Activated naive CD8-positive, alpha-beta T cell treated with anti-CD3 and anti-CD28 coated beads, Interleukin-2, amount 50 U/mL, for 24 hours (primary cell): ENCODE results near the gene NUDT17.

ENCODE experiments used
- ATAC-seq: fragments of 150-1000 bp; cut with Tn5 transposase; one replicate; pipeline ENCODE4 v1.10.0; 2021
- DNase-seq: peaks from one replicate; pipeline ENCODE4 v3.0.0; 2021
- H3K27ac Mint-ChIP-seq: one replicate; pipeline ENCODE4 v1.8.0; 2021; ENCODE audit warnings: mild to moderate bottlenecking, mixed read lengths
- H3K27me3 Mint-ChIP-seq: one replicate; pipeline ENCODE4 v1.8.0; 2021; ENCODE audit warnings: mixed read lengths
- H3K36me3 Mint-ChIP-seq: one replicate; pipeline ENCODE4 v1.8.0; 2021; ENCODE audit warnings: low read depth, mixed read lengths
- H3K4me1 Mint-ChIP-seq: one replicate; pipeline ENCODE4 v1.8.0; 2021; ENCODE audit warnings: mixed read lengths
- H3K4me3 Mint-ChIP-seq: one replicate; pipeline ENCODE4 v1.8.0; 2021; ENCODE audit warnings: mild to moderate bottlenecking, moderate library complexity, mixed read lengths
- H3K9me3 Mint-ChIP-seq: one replicate; pipeline ENCODE4 v1.8.0; 2021; ENCODE audit warnings: mixed read lengths

The NUDT17 gene

DNA sequence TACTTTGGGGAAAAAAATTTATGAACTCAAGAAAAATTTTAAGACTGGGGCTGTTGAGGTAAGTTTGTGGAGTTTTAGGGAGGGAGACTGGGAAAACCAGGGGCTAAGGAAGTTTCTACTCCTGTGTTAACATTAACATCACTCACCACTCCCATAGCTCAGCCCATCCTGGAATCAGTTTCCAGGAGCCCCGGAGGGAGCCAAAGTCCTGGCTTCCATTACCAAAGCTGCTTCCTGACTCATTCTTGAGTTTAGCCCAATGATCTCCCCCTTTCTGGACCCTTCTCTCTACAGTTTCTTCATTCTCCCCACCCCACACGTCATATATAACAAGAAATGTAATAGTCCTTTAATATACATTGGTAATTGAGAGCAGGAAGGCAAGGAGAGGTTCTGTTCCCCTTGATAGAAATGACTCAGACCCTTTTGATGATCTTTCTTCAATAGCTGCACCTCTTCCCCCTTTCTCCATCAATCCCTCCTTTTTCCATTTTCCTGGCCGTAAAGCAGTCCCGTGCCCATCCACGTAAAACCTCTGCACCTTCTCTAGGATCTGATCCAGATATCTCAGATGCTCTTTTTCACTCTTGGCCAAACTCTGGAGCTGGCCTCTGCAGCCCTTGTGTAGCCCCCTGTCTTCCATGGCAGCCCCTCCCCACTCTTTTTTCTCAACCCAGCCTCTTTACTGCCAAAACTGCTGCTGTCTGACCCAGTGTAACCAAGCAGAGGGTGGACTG is 18.0 kb downstream of the NUDT17 start:
- Mint-ChIP-seq H3K4me1 (peaks cover 5% of the 10 kb centered on the region), H3K4me3 (no peak overlapping the region), H3K27me3 (peaks cover 8% of the 10 kb centered on the region), H3K36me3 (no peaks in the 10 kb centered on the region), H3K9me3 (no peaks in the 10 kb centered on the region), H3K27ac (no peak overlapping the region)
- no peak for ATAC-seq
- no peak for DNase-seq

DNA sequence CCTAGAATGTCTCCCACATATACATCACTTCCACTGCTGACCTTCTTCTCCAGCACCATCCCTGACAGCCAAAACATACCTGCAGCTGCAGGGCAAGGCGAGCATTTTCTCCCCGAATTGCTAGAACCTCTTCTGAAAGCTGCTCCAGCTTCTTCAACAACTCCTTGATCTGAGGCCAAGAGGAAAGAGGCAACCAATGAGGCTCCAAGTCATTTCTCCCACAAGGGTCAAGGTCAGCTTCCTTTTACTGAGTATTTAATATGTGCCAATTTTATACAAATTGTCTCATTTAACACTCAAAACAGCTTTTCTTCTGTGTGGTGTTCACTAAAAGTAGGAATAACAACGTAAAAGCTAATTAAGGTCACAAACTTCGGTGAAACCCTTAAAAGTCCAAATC is 22.8 kb downstream of the NUDT17 start:
- Mint-ChIP-seq H3K9me3 (no peaks in the 10 kb centered on the region), H3K27ac (no peak overlapping the region), H3K36me3 (no peaks in the 10 kb centered on the region), H3K4me3 (no peak overlapping the region), H3K27me3 (peaks cover 12% of the 10 kb centered on the region), H3K4me1 (peaks cover 15% of the 10 kb centered on the region)
- DNase-seq, result no peak
- ATAC-seq, result no peak

DNA sequence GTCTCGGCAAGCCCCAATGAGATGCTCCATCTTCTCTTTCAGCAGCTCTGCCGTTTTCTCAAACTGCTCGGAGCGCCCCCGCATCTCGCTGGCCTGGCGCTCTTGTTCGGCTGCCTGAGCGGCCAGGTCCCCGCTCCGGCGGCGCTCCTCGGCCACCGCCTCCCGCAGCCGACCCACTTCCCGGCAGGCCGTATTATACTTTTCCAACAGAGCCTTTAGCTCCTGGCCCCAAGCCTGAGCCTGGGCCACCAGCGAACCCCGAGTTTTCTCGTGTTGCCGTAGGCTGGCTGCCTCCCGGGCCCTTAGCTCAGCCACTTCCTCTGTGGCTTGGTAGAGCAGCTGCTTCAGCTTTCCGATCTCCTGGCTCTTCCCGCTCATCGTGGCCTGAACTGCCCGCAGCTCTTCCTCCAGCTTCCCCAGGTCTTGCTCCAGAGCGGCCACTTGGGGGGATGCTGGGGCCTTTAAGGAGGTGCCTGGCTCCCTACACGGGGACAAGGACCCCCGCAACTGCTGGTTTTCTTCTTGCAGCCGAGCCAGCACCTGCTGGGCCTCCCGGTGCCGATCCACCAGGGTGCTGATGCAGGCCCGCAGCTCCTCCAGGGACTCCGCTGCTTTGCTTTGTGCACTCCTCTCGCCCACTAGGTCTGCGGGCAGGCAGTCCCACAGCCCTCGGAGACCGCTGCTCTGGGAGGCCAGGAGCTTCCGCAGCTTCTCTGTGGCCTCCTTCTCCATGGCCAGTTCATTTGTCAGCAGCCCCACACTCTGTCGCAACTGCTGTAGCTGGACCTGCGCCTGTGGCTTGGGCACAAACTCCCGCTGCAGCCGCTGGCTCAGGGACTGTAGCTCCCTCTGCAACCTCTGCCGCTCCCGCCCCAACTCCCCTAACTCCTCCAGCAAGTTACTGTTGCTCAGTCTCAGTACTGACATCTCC is 26.8 kb downstream of the NUDT17 start:
- H3K9me3 Mint-ChIP-seq, result no peaks in the 10 kb centered on the region
- DNase-seq, result peak; percentile 38
- peaks cover 17% of the 10 kb centered on the region for H3K27me3 Mint-ChIP-seq

DNA sequence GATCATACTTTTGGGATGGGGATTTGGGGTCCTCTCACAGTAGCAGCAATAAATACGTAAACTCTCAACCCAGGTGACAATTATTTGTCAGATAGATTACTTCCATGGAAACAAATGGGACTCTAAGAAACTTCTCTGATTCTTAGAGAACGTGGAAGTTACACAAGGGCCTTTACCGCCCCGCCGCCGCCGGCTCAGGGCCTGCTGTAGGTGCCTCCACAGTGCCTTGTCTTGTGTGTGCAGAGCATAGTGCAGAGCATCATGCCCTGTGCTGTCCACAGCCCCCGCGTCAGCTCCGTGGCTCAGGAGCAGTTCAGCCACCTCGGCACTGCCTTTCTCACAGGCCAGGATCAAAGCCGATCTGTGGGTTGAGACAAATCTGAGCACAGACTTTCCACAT is 29.2 kb downstream of the NUDT17 start:
- Mint-ChIP-seq H3K27ac (no peak overlapping the region), H3K4me3 (no peak overlapping the region), H3K9me3 (no peaks in the 10 kb centered on the region), H3K4me1 (peaks cover 18% of the 10 kb centered on the region), H3K27me3 (peaks cover 15% of the 10 kb centered on the region), H3K36me3 (no peaks in the 10 kb centered on the region)
- ATAC-seq, result no peak
- DNase-seq, result no peak

More for the DNA sequence above, 26.8 kb downstream of the NUDT17 start:
- Mint-ChIP-seq H3K36me3 (no peaks in the 10 kb centered on the region), H3K4me1 (peaks cover 15% of the 10 kb centered on the region), H3K4me3 (peak overlapping the region; percentile 76), H3K27ac (no peak overlapping the region)
- ATAC-seq, result peak; percentile 74

DNA sequence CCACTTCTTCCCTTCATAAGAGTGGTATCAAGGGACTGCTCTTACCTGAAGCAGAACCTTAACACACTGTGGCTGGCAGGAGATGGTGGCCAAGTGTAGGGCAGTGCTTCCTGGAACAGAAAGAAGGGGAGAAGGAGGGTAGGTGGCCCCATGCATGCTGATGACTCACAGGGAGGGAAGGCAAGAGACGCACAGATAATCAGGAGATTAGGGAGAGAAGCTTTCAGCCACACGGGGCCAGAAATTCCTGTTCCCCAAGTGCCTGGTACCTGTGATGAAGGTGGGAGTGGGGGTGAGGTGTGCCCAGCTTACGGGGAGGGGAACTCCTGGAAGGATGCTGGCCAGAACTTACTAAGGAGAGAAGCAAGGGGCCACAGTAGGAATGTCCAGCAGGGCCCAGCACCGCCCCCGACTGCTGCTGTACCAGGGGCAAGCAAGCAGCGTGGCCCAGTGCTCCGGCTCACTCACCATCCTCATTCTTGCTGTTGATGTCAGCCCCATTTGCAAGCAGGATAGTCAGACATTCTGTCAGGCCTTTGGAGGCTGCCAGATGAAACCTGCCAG is 32.6 kb downstream of the NUDT17 start:
- Mint-ChIP-seq H3K4me1 (peaks cover 3% of the 10 kb centered on the region), H3K27ac (no peak overlapping the region), H3K27me3 (peaks cover 15% of the 10 kb centered on the region), H3K36me3 (no peaks in the 10 kb centered on the region), H3K9me3 (no peaks in the 10 kb centered on the region), H3K4me3 (no peak overlapping the region)
- ATAC-seq (no peak), DNase-seq (no peak)

DNA sequence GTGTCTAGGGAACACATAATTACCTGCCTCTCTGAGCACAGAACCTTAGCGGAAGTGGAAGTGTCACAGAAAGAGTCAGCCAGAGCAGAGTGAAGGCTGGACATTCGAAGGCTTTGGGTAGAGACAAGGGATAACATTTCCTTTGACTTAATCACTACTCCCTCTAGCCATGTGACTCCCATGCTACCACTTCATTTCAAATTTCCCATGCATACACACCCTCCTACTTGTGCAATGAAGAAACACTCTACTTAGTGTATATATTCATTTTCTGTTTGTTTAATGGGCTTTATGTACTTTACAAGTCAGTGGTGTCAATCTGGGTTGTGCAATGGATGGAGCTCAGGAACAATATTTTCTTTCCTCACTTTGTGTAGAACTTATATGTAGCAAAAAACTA is 33.3 kb downstream of the NUDT17 start:
- no peaks in the 10 kb centered on the region for H3K9me3 Mint-ChIP-seq
- H3K27ac Mint-ChIP-seq, result no peak overlapping the region
- H3K4me3 Mint-ChIP-seq, result no peak overlapping the region
- ATAC-seq (no peak), DNase-seq (no peak)
- H3K4me1 Mint-ChIP-seq, result peaks cover 3% of the 10 kb centered on the region
- no peaks in the 10 kb centered on the region for H3K36me3 Mint-ChIP-seq
- H3K27me3 Mint-ChIP-seq, result peaks cover 17% of the 10 kb centered on the region

DNA sequence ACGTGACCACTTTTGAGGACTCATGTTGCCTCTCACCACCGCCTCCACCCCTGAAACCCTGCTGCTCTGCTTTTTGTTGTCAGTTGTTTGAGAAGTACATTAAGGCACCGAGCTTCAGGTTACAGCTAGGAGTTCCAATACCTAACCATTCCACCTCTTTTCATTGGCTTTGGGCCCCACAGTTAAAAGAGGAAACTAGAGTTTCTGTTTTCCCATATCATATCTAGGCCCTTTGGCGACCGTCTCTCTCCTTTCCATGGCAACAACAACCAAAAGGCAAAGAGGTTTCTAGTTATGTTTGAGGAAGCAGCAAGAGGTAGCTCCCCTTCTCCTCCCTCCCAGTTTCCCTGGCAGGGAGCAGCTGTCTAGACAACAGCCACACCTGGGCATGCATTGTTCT is 34.3 kb downstream of the NUDT17 start:
- Mint-ChIP-seq H3K4me1 (peaks cover 4% of the 10 kb centered on the region), H3K9me3 (no peaks in the 10 kb centered on the region), H3K4me3 (no peak overlapping the region), H3K36me3 (no peaks in the 10 kb centered on the region), H3K27me3 (peaks cover 21% of the 10 kb centered on the region), H3K27ac (no peak overlapping the region)
- DNase-seq, result no peak
- ATAC-seq, result no peak

DNA sequence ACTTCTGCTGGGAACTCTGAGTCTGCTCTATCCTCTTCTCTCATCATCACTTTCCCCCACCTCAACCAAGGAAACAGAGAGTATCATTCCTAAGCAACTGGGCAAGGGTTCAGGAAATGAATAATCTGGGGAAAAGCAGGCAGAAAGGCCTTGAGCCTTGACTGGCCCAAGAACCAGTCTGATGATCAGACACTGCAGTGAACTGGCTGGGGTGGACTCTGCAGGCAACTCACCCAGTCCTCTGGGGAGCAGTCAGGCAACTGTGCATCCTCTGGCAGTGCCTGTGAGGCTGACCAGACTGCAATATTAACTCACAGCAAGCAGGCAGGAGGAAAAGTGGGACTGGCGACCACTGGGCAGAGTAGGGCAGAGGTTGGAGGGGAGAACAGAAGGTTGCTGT is 39.2 kb downstream of the NUDT17 start:
- Mint-ChIP-seq H3K4me3 (peak overlapping the region; percentile 77), H3K27me3 (peaks cover 24% of the 10 kb centered on the region), H3K9me3 (no peaks in the 10 kb centered on the region), H3K27ac (no peak overlapping the region), H3K4me1 (peaks cover 16% of the 10 kb centered on the region), H3K36me3 (no peaks in the 10 kb centered on the region)
- no peak for ATAC-seq
- DNase-seq, result no peak

DNA sequence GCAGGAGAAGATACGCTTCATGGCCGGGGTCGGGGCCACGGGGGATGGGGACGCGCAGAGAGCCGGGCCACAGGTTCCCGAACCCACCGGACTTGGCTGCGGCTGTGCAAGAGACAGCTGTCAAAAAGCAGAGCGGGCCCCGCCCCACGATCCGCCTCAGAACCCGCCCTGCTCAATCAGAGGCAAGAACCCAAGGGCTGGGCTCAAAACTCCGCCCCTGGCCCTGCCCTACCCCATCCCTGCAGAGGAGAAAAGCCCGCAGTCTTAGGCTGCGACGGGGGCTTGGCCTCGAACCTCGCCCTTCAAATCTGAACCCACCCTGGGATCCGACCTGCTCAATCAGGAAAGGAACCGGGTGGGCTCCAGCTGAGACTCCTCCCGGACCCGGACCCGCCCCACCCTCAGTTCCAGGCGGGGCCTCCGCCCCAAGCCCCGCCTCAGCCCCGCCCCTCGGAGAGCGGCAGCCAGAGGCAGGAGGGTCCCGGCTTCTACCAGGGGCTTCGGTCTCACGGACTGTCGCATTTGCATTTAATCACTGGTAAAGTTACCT is 40.4 kb downstream of the NUDT17 start, which contains the start of gene ANKRD35:
Gene ANKRD35 (minus strand): TSS at position 129 of the 550 bp plus-strand sequence. CDS start 108 bp downstream, at position 21.
- no peak within 1 kb of the TSS for H3K27ac Mint-ChIP-seq
- H3K36me3 Mint-ChIP-seq, result no peaks in the 10 kb centered on the region
- DNase-seq (peak; percentile 87), ATAC-seq (peak; percentile 100)
- H3K4me1 Mint-ChIP-seq, result peaks cover 16% of the 10 kb centered on the region
- peak within 1 kb of the TSS; percentile 77 for H3K4me3 Mint-ChIP-seq
- no peaks in the 10 kb centered on the region for H3K9me3 Mint-ChIP-seq
- peaks cover 24% of the 10 kb centered on the region for H3K27me3 Mint-ChIP-seq

DNA sequence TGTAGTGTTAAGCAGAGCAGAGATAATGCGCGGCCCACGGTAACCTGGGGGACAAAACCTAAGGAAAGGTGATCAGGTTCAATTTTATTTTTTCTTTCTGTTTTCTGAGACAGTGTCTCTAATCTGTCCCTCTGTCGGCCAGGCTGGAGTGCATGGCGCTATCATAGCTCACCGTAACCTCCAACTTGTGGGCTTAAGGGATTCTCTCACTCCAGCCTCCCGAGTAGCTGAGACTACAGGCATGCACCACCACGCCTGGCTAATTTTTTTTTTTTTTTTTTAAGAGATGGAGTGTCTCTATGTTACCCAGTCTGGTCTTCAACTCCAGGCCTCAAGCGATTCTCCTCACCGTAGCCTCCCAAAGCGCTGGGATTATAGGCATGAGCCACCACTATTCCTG is 41.0 kb downstream of the NUDT17 start:
- peaks cover 16% of the 10 kb centered on the region for H3K4me1 Mint-ChIP-seq
- no peaks in the 10 kb centered on the region for H3K9me3 Mint-ChIP-seq
- H3K36me3 Mint-ChIP-seq, result no peaks in the 10 kb centered on the region
- H3K27ac Mint-ChIP-seq, result no peak overlapping the region
- H3K27me3 Mint-ChIP-seq, result peaks cover 24% of the 10 kb centered on the region
- DNase-seq (no peak), ATAC-seq (no peak)
- peak overlapping the region; percentile 77 for H3K4me3 Mint-ChIP-seq

DNA sequence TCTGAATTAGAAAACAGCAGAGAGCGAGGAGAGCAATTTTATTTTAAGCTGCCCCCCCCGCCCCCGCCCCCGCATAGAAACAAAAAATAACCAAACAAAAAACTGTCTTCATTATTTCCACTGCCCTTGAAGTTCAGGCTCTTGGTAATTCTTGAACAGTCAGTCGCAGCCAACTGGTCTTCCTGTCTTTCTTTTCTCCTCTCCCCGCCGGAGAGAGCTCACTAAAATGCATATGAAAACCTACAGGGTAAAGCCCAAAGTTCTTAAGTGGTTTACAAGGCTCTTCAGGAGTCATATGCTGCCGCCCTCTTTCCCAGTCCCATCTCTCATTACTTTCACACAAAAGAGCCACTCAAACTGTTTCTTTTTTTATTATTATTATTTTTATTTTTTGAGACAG is 41.4 kb downstream of the NUDT17 start:
- no peak overlapping the region for H3K27ac Mint-ChIP-seq

DNA sequence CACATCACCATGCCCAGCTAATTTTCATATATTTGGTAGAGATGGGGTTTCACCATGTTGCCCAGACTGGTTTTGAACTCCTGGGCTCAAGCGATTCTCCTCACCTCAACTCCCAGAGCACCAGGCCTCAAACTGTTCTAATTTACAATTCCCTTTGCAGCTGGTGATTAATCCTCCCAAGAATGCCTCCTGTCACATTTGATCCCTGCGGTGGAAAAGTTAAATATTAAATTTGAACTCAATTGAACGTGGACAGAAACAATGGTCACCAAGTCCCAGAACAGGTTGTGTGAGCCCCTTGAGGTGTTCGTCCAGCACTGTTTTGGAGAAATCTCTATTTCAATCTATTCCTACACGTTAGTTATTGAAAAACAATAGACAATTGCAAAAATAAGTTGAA is 42.2 kb downstream of the NUDT17 start:
- Mint-ChIP-seq H3K27ac (no peak overlapping the region), H3K4me1 (peaks cover 16% of the 10 kb centered on the region), H3K4me3 (no peak overlapping the region), H3K27me3 (peaks cover 22% of the 10 kb centered on the region), H3K36me3 (no peaks in the 10 kb centered on the region), H3K9me3 (no peaks in the 10 kb centered on the region)
- DNase-seq, result no peak
- ATAC-seq, result no peak

More for the DNA sequence above, 41.4 kb downstream of the NUDT17 start:
- ATAC-seq (no peak), DNase-seq (no peak)
- H3K4me3 Mint-ChIP-seq, result peak overlapping the region; percentile 15
- peaks cover 24% of the 10 kb centered on the region for H3K27me3 Mint-ChIP-seq
- H3K4me1 Mint-ChIP-seq, result peaks cover 16% of the 10 kb centered on the region
- no peaks in the 10 kb centered on the region for H3K36me3 Mint-ChIP-seq
- H3K9me3 Mint-ChIP-seq, result no peaks in the 10 kb centered on the region

DNA sequence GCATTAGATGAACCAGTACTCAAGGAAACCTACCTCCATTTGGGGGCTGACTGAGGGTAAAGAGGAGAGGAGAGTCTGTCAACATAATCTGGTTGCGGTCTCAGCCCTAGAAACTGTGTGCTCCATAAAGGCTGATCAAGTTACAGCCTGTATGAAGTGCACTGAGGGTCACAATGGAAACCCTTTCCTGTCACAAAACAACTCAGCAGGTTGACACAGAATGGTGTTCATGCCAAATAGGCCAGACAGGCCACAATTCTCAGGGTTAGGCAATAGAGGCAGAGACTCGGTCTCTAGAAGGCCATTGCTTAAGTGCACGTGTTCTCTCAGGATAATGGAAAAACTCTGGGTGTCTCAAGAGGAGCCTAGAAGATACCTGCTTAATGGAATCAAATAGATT is 44.3 kb downstream of the NUDT17 start:
- Mint-ChIP-seq H3K27me3 (peaks cover 9% of the 10 kb centered on the region), H3K36me3 (no peaks in the 10 kb centered on the region), H3K9me3 (no peaks in the 10 kb centered on the region), H3K4me1 (peaks cover 16% of the 10 kb centered on the region), H3K4me3 (no peak overlapping the region), H3K27ac (no peak overlapping the region)
- DNase-seq (no peak), ATAC-seq (no peak)

DNA sequence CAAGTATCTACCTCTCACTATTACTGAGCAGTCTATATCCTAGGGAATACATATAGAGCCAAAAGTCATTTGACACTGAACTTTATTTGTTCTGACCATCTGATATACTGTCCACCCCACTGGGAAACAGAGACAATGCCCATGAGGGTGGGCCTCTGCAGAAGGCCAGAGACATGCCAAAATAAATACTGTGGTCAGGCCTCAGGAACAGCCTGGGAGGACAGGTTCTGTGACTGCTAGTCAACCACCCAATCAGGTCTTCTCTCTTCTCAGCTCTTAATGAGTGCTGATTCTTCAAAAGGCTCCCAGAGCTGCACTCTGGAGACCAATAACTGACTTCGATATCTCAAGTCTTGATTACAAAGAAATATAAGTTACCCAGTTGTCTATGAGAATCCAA is 45.7 kb downstream of the NUDT17 start:
- peaks cover 2% of the 10 kb centered on the region for H3K27me3 Mint-ChIP-seq
- ATAC-seq (no peak), DNase-seq (no peak)
- H3K9me3 Mint-ChIP-seq, result no peaks in the 10 kb centered on the region
- no peak overlapping the region for H3K4me3 Mint-ChIP-seq
- no peaks in the 10 kb centered on the region for H3K36me3 Mint-ChIP-seq
- no peak overlapping the region for H3K27ac Mint-ChIP-seq
- H3K4me1 Mint-ChIP-seq, result peaks cover 6% of the 10 kb centered on the region
